ENCODE data around the gene SDK1. TPM values are rescaled to one million over a fixed set of nuclear protein-coding genes. Genes with fewer than 3 reads are reported as not detected.

The SDK1 gene
- total and polyA plus RNA-seq, 4 donors: 0.12 to 0.47 (median 0.36) TPM

- H3K27ac ChIP-seq (ENCODE audit: low read depth in 1 of 2, low read length in 2 of 2): no peak overlapping the region
Observed at GRCh38 chr7:4208586-4208985, 907.5 kb downstream of the SDK1 start.

GRCh38 chr7:4209126-4209525 is 908.1 kb downstream of the SDK1 start:
- H3K4me3 ChIP-seq (ENCODE audit: low read depth in 1 of 3, low read length in 3 of 3): no peak overlapping the region

More at GRCh38 chr7:4208586-4208985, 907.5 kb downstream of the SDK1 start:
- no peaks in the 10 kb centered on the region for H3K27me3 ChIP-seq (ENCODE audit: control insufficient read depth in 4 of 4, insufficient read depth in 4 of 4, low read length in 3 of 4)
- H3K4me1 ChIP-seq (ENCODE audit: control insufficient read depth in 4 of 4, insufficient read depth in 4 of 4, low read length in 3 of 4): no peaks in the 10 kb centered on the region
- no peak for DNase-seq (ENCODE audit: low spot score)
- no peaks in the 10 kb centered on the region for H3K9me3 ChIP-seq (ENCODE audit: control insufficient read depth in 4 of 4, low read length in 3 of 4)
- TF ChIP-seq RXRA (IDR thresholded peaks at IDR 0.05) (no peak), REST (IDR thresholded peaks at IDR 0.05) (no peak), ZBTB33 (IDR thresholded peaks at IDR 0.05) (no peak)
- 92% methylated on average over 13 of the region's 13 CpGs for WGBS
- no peaks in the 10 kb centered on the region for H3K36me3 ChIP-seq (ENCODE audit: control insufficient read depth in 4 of 4, insufficient read depth in 3 of 4, low read depth in 1 of 4, low read length in 3 of 4)
- H3K9ac ChIP-seq (ENCODE audit: low read depth in 1 of 2, low read length in 2 of 2): no peak overlapping the region
- H3K4me3 ChIP-seq (ENCODE audit: low read depth in 1 of 3, low read length in 3 of 3): no peak overlapping the region

GRCh38 chr7:4209966-4210365 is 908.9 kb downstream of the SDK1 start:
- H3K27me3 ChIP-seq (ENCODE audit: control insufficient read depth in 4 of 4, insufficient read depth in 4 of 4, low read length in 3 of 4): no peaks in the 10 kb centered on the region
- no peak overlapping the region for H3K27ac ChIP-seq (ENCODE audit: low read depth in 1 of 2, low read length in 2 of 2)
- no peaks in the 10 kb centered on the region for H3K4me1 ChIP-seq (ENCODE audit: control insufficient read depth in 4 of 4, insufficient read depth in 4 of 4, low read length in 3 of 4)
- DNase-seq (ENCODE audit: low spot score): no peak
- WGBS: 93% methylated on average over 20 of the region's 20 CpGs
- H3K9me3 ChIP-seq (ENCODE audit: control insufficient read depth in 4 of 4, low read length in 3 of 4): no peaks in the 10 kb centered on the region
- H3K4me3 ChIP-seq (ENCODE audit: low read depth in 1 of 3, low read length in 3 of 3): no peak overlapping the region
- H3K9ac ChIP-seq (ENCODE audit: low read depth in 1 of 2, low read length in 2 of 2): no peak overlapping the region
- no peaks in the 10 kb centered on the region for H3K36me3 ChIP-seq (ENCODE audit: control insufficient read depth in 4 of 4, insufficient read depth in 3 of 4, low read depth in 1 of 4, low read length in 3 of 4)
- TF ChIP-seq SP1 (IDR thresholded peaks at IDR 0.05): no peak
- TF ChIP-seq EGR1 (IDR thresholded peaks at IDR 0.05; ENCODE audit: low read depth in 2 of 2): no peak
- TF ChIP-seq MAX (IDR thresholded peaks at IDR 0.05): no peak
- TF ChIP-seq FOXA1 (IDR thresholded peaks at IDR 0.05): no peak
- TF ChIP-seq REST (IDR thresholded peaks at IDR 0.05): no peak
- TF ChIP-seq TAF1 (conservative IDR thresholded peaks at IDR 0.05): no peak
- no peak for TF ChIP-seq JUND (IDR thresholded peaks at IDR 0.05)
- TF ChIP-seq YY1 (IDR thresholded peaks at IDR 0.05): no peak
- TF ChIP-seq ATF3 (IDR thresholded peaks at IDR 0.05): no peak
- no peak for TF ChIP-seq RAD21 (IDR thresholded peaks at IDR 0.05)
- TF ChIP-seq NR2F2 (IDR thresholded peaks at IDR 0.05): no peak
- TF ChIP-seq HNF4A (conservative IDR thresholded peaks at IDR 0.05): no peak
- TF ChIP-seq RXRA (IDR thresholded peaks at IDR 0.05): no peak
- TF ChIP-seq ZBTB33 (IDR thresholded peaks at IDR 0.05): no peak

More at GRCh38 chr7:4209126-4209525, 908.1 kb downstream of the SDK1 start:
- H3K36me3 ChIP-seq (ENCODE audit: control insufficient read depth in 4 of 4, insufficient read depth in 3 of 4, low read depth in 1 of 4, low read length in 3 of 4): no peaks in the 10 kb centered on the region
- H3K9ac ChIP-seq (ENCODE audit: low read depth in 1 of 2, low read length in 2 of 2): no peak overlapping the region
- no peaks in the 10 kb centered on the region for H3K4me1 ChIP-seq (ENCODE audit: control insufficient read depth in 4 of 4, insufficient read depth in 4 of 4, low read length in 3 of 4)
- 85% methylated on average over 10 of the region's 10 CpGs for WGBS
- no peak for TF ChIP-seq EGR1 (IDR thresholded peaks at IDR 0.05; ENCODE audit: low read depth in 2 of 2)
- no peak for TF ChIP-seq GABPA (IDR thresholded peaks at IDR 0.05 in 1 of 2, conservative IDR thresholded peaks at IDR 0.05 in 1 of 2)
- no peak for TF ChIP-seq ATF3 (IDR thresholded peaks at IDR 0.05)
- no peak for TF ChIP-seq YY1 (IDR thresholded peaks at IDR 0.05)
- no peak for TF ChIP-seq TAF1 (conservative IDR thresholded peaks at IDR 0.05)
- no peak for TF ChIP-seq JUND (IDR thresholded peaks at IDR 0.05)
- H3K27ac ChIP-seq (ENCODE audit: low read depth in 1 of 2, low read length in 2 of 2): no peak overlapping the region
- H3K27me3 ChIP-seq (ENCODE audit: control insufficient read depth in 4 of 4, insufficient read depth in 4 of 4, low read length in 3 of 4): no peaks in the 10 kb centered on the region
- DNase-seq (ENCODE audit: low spot score): no peak
- H3K9me3 ChIP-seq (ENCODE audit: control insufficient read depth in 4 of 4, low read length in 3 of 4): no peaks in the 10 kb centered on the region

All from liver (tissue), 9 donors.